Liver (tissue), 9 donors: Measurements from ENCODE around the gene PEAK3. TPM values are rescaled to one million over a fixed set of nuclear protein-coding genes. Genes with fewer than 3 reads are reported as not detected.
A peak's percentile ranks its signal among the peaks of the same experiment; 100 is the strongest.

Experiments used
- DNase-seq: peaks from one replicate; pipeline ENCODE4 v3.0.0-alpha.2; 2017; ENCODE audit warnings: low spot score
- H3K27ac ChIP-seq, 2 donors: one replicate each; pipeline ENCODE4 v1.7.0; 2013; ENCODE audit warnings: inconsistent platforms in 2 of 2, low read length in 2 of 2, control low read depth in 1 of 2, low read depth in 1 of 2, mild to moderate bottlenecking in 1 of 2
- H3K27me3 ChIP-seq, 4 donors: one replicate each; pipeline versions ENCODE4 v1.6.1 to v1.7.0; 2013; ENCODE audit warnings: low read length in 3 of 4, inconsistent platforms in 1 of 4, mild to moderate bottlenecking in 1 of 4, moderate library complexity in 1 of 4; ENCODE audit not compliant: control insufficient read depth in 4 of 4, insufficient read depth in 4 of 4
- H3K36me3 ChIP-seq, 4 donors: one replicate each; pipeline versions ENCODE4 v1.6.1 to v1.7.0; 2013; ENCODE audit warnings: low read length in 3 of 4, mild to moderate bottlenecking in 3 of 4, low read depth in 1 of 4, moderate library complexity in 1 of 4; ENCODE audit not compliant: control insufficient read depth in 4 of 4, insufficient read depth in 3 of 4
- H3K4me1 ChIP-seq, 4 donors: one replicate each; pipeline versions ENCODE4 v1.6.1 to v1.7.0; 2013; ENCODE audit warnings: low read length in 3 of 4, mild to moderate bottlenecking in 3 of 4, moderate library complexity in 1 of 4; ENCODE audit not compliant: control insufficient read depth in 4 of 4, insufficient read depth in 4 of 4
- H3K4me3 ChIP-seq, 3 donors: one replicate each; pipeline versions ENCODE4 v1.6.1 to v1.7.0; 2013; ENCODE audit warnings: low read length in 3 of 3, control low read depth in 1 of 3, low read depth in 1 of 3, mild to moderate bottlenecking in 1 of 3
- H3K9ac ChIP-seq, 2 donors: one replicate each; pipeline ENCODE4 v1.7.0; 2013; ENCODE audit warnings: low read length in 2 of 2, mild to moderate bottlenecking in 2 of 2, moderate library complexity in 2 of 2, control low read depth in 1 of 2, low read depth in 1 of 2
- H3K9me3 ChIP-seq, 4 donors: one replicate each; pipeline versions ENCODE4 v1.6.1 to v1.7.0; 2013; ENCODE audit warnings: low read length in 3 of 4; ENCODE audit not compliant: control insufficient read depth in 4 of 4
- ATF3 ChIP-seq: IDR thresholded peaks from 2 replicates; pipeline ENCODE4 v1.6.1; 2016; ENCODE audit warnings: antibody characterized with exemption
- CTCF ChIP-seq: fragments of 150-350 bp; IDR thresholded peaks from 2 replicates; pipeline ENCODE4 v1.5.1; 2017; ENCODE audit warnings: improper control_type of control experiment, low read depth, low read length; ENCODE audit not compliant: missing input control
- EGR1 ChIP-seq, 2 donors: IDR thresholded peaks; 2 replicates each; pipeline ENCODE4 v1.6.1; 2016 to 2018; ENCODE audit warnings: antibody characterized with exemption in 2 of 2, low read depth in 2 of 2
- FOXA1 ChIP-seq: IDR thresholded peaks from 2 replicates; pipeline ENCODE4 v1.6.1; 2016; ENCODE audit warnings: antibody characterized with exemption
- FOXA2 ChIP-seq: IDR thresholded peaks from 2 replicates; pipeline ENCODE4 v1.6.1; 2016; ENCODE audit warnings: antibody characterized with exemption
- GABPA ChIP-seq, 2 donors: IDR thresholded peaks in 1 of 2; conservative IDR thresholded peaks in 1 of 2; 2 replicates each; pipeline ENCODE4 v1.6.1; 2016; ENCODE audit warnings: antibody characterized with exemption in 2 of 2, mild to moderate bottlenecking in 1 of 2, moderate library complexity in 1 of 2
- HNF4A ChIP-seq, 2 donors: conservative IDR thresholded peaks; 2 replicates each; pipeline ENCODE4 v1.6.1; 2016; ENCODE audit warnings: antibody characterized with exemption in 2 of 2, mild to moderate bottlenecking in 2 of 2
- HNF4G ChIP-seq: IDR thresholded peaks from 2 replicates; pipeline ENCODE4 v1.6.1; 2016; ENCODE audit warnings: antibody characterized with exemption
- JUND ChIP-seq, 2 donors: IDR thresholded peaks; 2 replicates each; pipeline ENCODE4 v1.6.1; 2016; ENCODE audit warnings: antibody characterized with exemption in 2 of 2
- MAX ChIP-seq: IDR thresholded peaks from 2 replicates; pipeline ENCODE4 v1.6.1; 2016; ENCODE audit warnings: antibody characterized with exemption
- NR2F2 ChIP-seq: IDR thresholded peaks from 2 replicates; pipeline ENCODE4 v1.6.1; 2016; ENCODE audit warnings: antibody characterized with exemption
- RAD21 ChIP-seq, 2 donors: IDR thresholded peaks; 2 replicates each; pipeline ENCODE4 v1.6.1; 2016; ENCODE audit warnings: antibody characterized with exemption in 2 of 2, mild to moderate bottlenecking in 2 of 2
- REST ChIP-seq: IDR thresholded peaks from 2 replicates; pipeline ENCODE4 v1.6.1; 2016; ENCODE audit warnings: antibody characterized with exemption, mild to moderate bottlenecking
- RXRA ChIP-seq, 2 donors: IDR thresholded peaks; 2 replicates each; pipeline ENCODE4 v1.6.1; 2017 to 2018; ENCODE audit warnings: antibody characterized with exemption in 2 of 2, mild to moderate bottlenecking in 1 of 2
- SP1 ChIP-seq: IDR thresholded peaks from 2 replicates; pipeline ENCODE4 v1.6.1; 2018; ENCODE audit warnings: antibody characterized with exemption, mild to moderate bottlenecking
- YY1 ChIP-seq: IDR thresholded peaks from 2 replicates; pipeline ENCODE4 v1.6.1; 2016; ENCODE audit warnings: antibody characterized with exemption, mild to moderate bottlenecking
- ZBTB33 ChIP-seq: IDR thresholded peaks from 2 replicates; pipeline ENCODE4 v1.6.1; 2016; ENCODE audit warnings: antibody characterized with exemption
- WGBS: extraction: QIAGEN DNeasy Blood & Tissue Kit; methylation state at CpG from one replicate; pipeline ENCODE4 v1.1.7; 2013; 5-methylcytosine and 5-hydroxymethylcytosine counted together
- polyA plus RNA-seq, 2 donors: library from polyadenylated mRNA; stranded (reverse) in 1 of 2; unstranded in 1 of 2; fragments of 200-250 nt in 1 of 2; fragments of >200 nt in 1 of 2; fragmentation: Nextera tagmentation in 1 of 2; extraction: Ambion mirVana in 1 of 2; gene quantifications; one replicate each; pipeline versions ENCODE4 v1.2.1 to v1.2.3, GENCODE V29; 2013 to 2015
- total RNA-seq, 2 donors: library from RNA; depleted of rRNA; stranded (reverse); fragments of >200 nt; gene quantifications; one replicate each; pipeline ENCODE4 v1.2.3, GENCODE V29; 2014
- donor health status: healthy.
- donor health status: healthy.
- donor health status: healthy.
- donor health status: healthy.
- donor health status: healthy.

The PEAK3 gene
- total and polyA plus RNA-seq, 4 donors, result 0.09 to 0.67 (median 0.31) TPM

- Histone ChIP-seq H3K27ac (no peak overlapping the region), H3K9me3 (no peaks in the 10 kb centered on the region), H3K27me3 (no peaks in the 10 kb centered on the region), H3K36me3 (no peaks in the 10 kb centered on the region), H3K4me1 (peaks cover 0 to 4% (median 4%) of the 10 kb centered on the region in 4 donors), H3K4me3 (no peak overlapping the region), H3K9ac (no peak overlapping the region)
- 73% methylated on average over 7 of the region's 7 CpGs for WGBS
- TF ChIP-seq JUND (IDR thresholded peaks at IDR 0.05) (no peak), HNF4G (no peak), RAD21 (IDR thresholded peaks at IDR 0.05) (peak; percentile 30 to 53), SP1 (no peak), ZBTB33 (no peak), FOXA1 (no peak), CTCF (peak; percentile 37), MAX (no peak), ATF3 (no peak)
- peak; percentile 62 for DNase-seq
These were observed 20.4 kb downstream of the PEAK3 start for GRCh38 chr19:2261438-2262172.

GRCh38 chr19:2260341-2260805 lies 21.6 kb downstream of the PEAK3 start:
- H3K27ac ChIP-seq, result no peak overlapping the region
- H3K4me3 ChIP-seq, result no peak overlapping the region
- no peaks in the 10 kb centered on the region for H3K4me1 ChIP-seq
- no peak for DNase-seq
- no peaks in the 10 kb centered on the region for H3K9me3 ChIP-seq
- H3K9ac ChIP-seq, result no peak overlapping the region
- no peaks in the 10 kb centered on the region for H3K27me3 ChIP-seq
- WGBS, result 78% methylated on average over 11 of the region's 11 CpGs
- no peaks in the 10 kb centered on the region for H3K36me3 ChIP-seq
- no peak for TF ChIP-seq CTCF
- no peak for TF ChIP-seq SP1
- TF ChIP-seq EGR1 (IDR thresholded peaks at IDR 0.05; ENCODE audit: low read depth in 2 of 2), result no peak
- TF ChIP-seq REST, result no peak
- no peak for TF ChIP-seq MAX
- no peak for TF ChIP-seq FOXA1
- TF ChIP-seq GABPA (IDR thresholded peaks at IDR 0.05 in 1 of 2, conservative IDR thresholded peaks at IDR 0.05 in 1 of 2), result no peak
- no peak for TF ChIP-seq YY1
- no peak for TF ChIP-seq RXRA (IDR thresholded peaks at IDR 0.05)
- no peak for TF ChIP-seq HNF4G
- no peak for TF ChIP-seq ATF3
- no peak for TF ChIP-seq RAD21 (IDR thresholded peaks at IDR 0.05)
- TF ChIP-seq NR2F2, result no peak
- no peak for TF ChIP-seq FOXA2
- no peak for TF ChIP-seq ZBTB33
- TF ChIP-seq JUND (IDR thresholded peaks at IDR 0.05), result no peak
- TF ChIP-seq HNF4A (conservative IDR thresholded peaks at IDR 0.05), result no peak
